Peyer's patch (tissue), 4 donors: Measurements from ENCODE around the gene MEN1. TPM values are rescaled to one million over a fixed set of nuclear protein-coding genes. Genes with fewer than 3 reads are reported as not detected.

Experiments used
- DNase-seq, 3 donors: peaks; one replicate each; pipeline ENCODE4 v3.0.0-alpha.2; 2017 to 2019
- H3K27ac ChIP-seq, 4 donors: fragments of 200-600 bp; sonication (generic); one replicate each; pipeline ENCODE4 v1.5.1; 2016 to 2019
- H3K27me3 ChIP-seq, 2 donors: fragments of 200-600 bp; sonication (generic); one replicate each; pipeline ENCODE4 v1.5.1; 2019
- H3K36me3 ChIP-seq, 3 donors: fragments of 200-600 bp; sonication (generic); one replicate each; pipeline ENCODE4 v1.5.1; 2016 to 2019
- H3K4me1 ChIP-seq, 4 donors: fragments of 200-600 bp; sonication (generic); one replicate each; pipeline ENCODE4 v1.5.1; 2016 to 2019
- H3K4me3 ChIP-seq, 4 donors: fragments of 200-600 bp; sonication (generic); 1 replicate in 3 of 4; 2 replicates in 1 of 4; pipeline ENCODE4 v1.5.1; 2016 to 2019; ENCODE audit warnings: mild to moderate bottlenecking in 1 of 4
- H3K9me3 ChIP-seq, 4 donors: fragments of 200-600 bp; sonication (generic); one replicate each; pipeline ENCODE4 v1.5.1; 2016 to 2019; ENCODE audit warnings: mild to moderate bottlenecking in 1 of 4
- CTCF ChIP-seq, 6 experiments: fragments of 450-650 bp in 4 of 6; fragments of 200-600 bp in 2 of 6; sonication (generic) in 1 of 6; IDR thresholded peaks; one replicate each; pipeline ENCODE4 v1.5.1; 2017 to 2019; ENCODE audit warnings: antibody characterized with exemption in 6 of 6, mild to moderate bottlenecking in 3 of 6, moderate library complexity in 1 of 6
- POLR2A ChIP-seq, 2 donors: fragments of 450-650 bp; IDR thresholded peaks; one replicate each; pipeline ENCODE4 v1.5.1; 2017; ENCODE audit warnings: antibody characterized with exemption in 2 of 2, mild to moderate bottlenecking in 2 of 2, moderate library complexity in 2 of 2
- total RNA-seq, 4 donors: library from RNA; depleted of rRNA; stranded (reverse); fragments of >200 nt; gene quantifications; one replicate each; pipeline ENCODE4 v1.1.0, GENCODE V29; 2016

The MEN1 gene
- total RNA-seq, 4 donors from 2014 or later: 20.3 to 47.0 (median 31.9) TPM

- Histone ChIP-seq H3K4me1 (peaks cover 0 to 43% (median 30%) of the 10 kb centered on the region in 4 donors), H3K27ac (peak overlapping the region in 3 of 4 donors; percentile 98 to 100 (median 100)), H3K27me3 (no peaks in the 10 kb centered on the region), H3K9me3 (no peaks in the 10 kb centered on the region), H3K36me3 (peaks cover 0 to 48% (median 0%) of the 10 kb centered on the region in 3 donors), H3K4me3 (peak overlapping the region; percentile 74 to 99 (median 98))
- DNase-seq: peak in 1 of 3 donors; percentile 6
- TF ChIP-seq POLR2A (IDR thresholded peaks at IDR 0.05) (no peak), CTCF (IDR thresholded peaks at IDR 0.05) (no peak)
Measured at GRCh38 chr11:64776875-64777274, 33.5 kb downstream of the MEN1 start.

DNA sequence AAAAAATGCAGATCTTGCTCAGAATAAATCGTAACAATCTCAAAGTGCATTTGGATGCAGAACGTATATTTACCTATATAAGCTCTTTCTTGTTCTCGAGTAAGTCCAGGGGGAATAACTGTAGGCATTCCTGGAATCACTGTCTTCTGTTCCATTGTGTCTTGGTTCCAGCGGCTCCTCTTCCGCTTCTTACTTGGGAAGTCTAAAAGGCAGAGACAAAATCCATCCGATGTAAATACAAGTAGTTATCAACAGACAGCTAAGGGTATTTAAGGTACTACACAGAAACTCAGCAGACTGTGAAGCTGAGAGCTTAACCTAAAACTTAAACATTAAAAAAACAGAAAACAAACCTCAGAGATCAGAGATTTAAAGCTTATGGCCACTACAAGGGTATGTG lies 33.9 kb downstream of the MEN1 start:
- peak overlapping the region in 1 of 4 donors; percentile 100 for H3K27ac ChIP-seq
- no peak for DNase-seq
- peak overlapping the region in 2 of 4 donors; percentile 74 to 99 for H3K4me3 ChIP-seq
- H3K9me3 ChIP-seq: no peaks in the 10 kb centered on the region
- H3K27me3 ChIP-seq: no peaks in the 10 kb centered on the region
- TF ChIP-seq CTCF (IDR thresholded peaks at IDR 0.05): no peak
- TF ChIP-seq POLR2A (IDR thresholded peaks at IDR 0.05): no peak
- peaks cover 0 to 53% (median 0%) of the 10 kb centered on the region in 3 donors for H3K36me3 ChIP-seq
- peaks cover 0 to 43% (median 32%) of the 10 kb centered on the region in 4 donors for H3K4me1 ChIP-seq

- H3K4me1 ChIP-seq: peaks cover 0 to 43% (median 34%) of the 10 kb centered on the region in 4 donors
Measured at GRCh38 chr11:64774144-64774543, 36.2 kb downstream of the MEN1 start.

DNA sequence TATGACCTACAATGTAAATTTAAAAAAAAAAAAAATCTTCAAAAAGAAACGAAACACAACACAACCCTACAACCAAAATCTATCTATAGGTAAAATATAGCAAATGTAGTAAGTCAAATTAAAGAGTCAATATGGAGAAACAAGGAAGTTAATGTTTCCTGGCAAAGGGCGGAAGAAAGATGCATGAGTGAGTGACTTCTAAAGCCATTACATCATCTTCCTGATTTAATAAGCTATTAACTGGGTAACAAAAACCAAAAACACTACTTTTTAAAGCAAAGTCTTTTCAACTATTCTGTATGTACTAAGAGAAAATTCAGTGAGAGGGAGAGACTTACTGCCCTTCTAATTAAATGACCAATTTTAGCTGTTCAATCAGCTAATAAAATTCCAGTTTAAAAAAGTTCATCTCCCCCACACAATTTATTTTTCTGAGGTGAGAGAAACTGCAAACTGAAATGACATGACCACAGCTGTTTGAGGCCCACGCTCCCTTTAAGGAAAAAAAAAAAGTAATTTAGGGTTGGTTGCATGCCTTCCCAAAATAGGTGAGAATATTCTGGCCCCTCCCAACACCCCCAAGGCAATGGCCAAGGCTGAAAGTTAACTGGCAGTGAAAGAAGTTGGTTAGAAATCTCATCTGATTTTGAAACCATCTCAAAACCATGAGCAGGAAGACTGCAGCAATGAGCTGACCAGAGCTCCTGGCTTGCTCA lies 37.9 kb downstream of the MEN1 start:
- H3K4me3 ChIP-seq: no peak overlapping the region
- H3K27ac ChIP-seq: peak overlapping the region in 2 of 4 donors; percentile 19 to 65
- no peaks in the 10 kb centered on the region for H3K9me3 ChIP-seq
- DNase-seq: no peak
- peaks cover 0 to 43% (median 41%) of the 10 kb centered on the region in 4 donors for H3K4me1 ChIP-seq
- H3K36me3 ChIP-seq: peaks cover 5 to 92% (median 7%) of the 10 kb centered on the region in 3 donors
- TF ChIP-seq POLR2A (IDR thresholded peaks at IDR 0.05): no peak
- no peak for TF ChIP-seq CTCF (IDR thresholded peaks at IDR 0.05)
- H3K27me3 ChIP-seq: no peaks in the 10 kb centered on the region

More at GRCh38 chr11:64774144-64774543, 36.2 kb downstream of the MEN1 start:
- H3K27ac ChIP-seq: no peak overlapping the region
- H3K27me3 ChIP-seq: no peaks in the 10 kb centered on the region
- H3K36me3 ChIP-seq: peaks cover 4 to 75% (median 5%) of the 10 kb centered on the region in 3 donors
- DNase-seq: no peak
- H3K9me3 ChIP-seq: no peaks in the 10 kb centered on the region
- no peak overlapping the region for H3K4me3 ChIP-seq
- TF ChIP-seq POLR2A (IDR thresholded peaks at IDR 0.05) (no peak), CTCF (IDR thresholded peaks at IDR 0.05) (no peak)

DNA sequence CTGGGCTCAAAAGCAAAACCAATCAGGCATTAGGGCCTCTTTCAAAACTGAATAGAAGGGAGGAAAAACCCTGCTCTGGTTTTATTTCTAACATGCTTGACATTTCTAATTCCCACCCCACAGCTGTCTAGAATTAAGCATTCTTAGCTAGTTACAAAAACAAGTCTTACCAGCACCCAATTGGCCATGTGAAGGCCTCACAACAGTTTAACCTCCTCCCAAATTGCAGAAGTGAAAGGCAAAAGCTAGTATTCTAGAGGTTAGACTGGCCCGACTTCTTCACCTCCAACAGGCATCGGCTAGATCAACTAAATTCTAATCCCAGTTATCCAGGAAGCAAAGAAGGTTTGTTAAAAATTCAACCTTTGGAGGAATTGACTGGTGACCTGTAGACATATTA lies 38.5 kb downstream of the MEN1 start:
- Histone ChIP-seq H3K36me3 (peaks cover 8 to 98% (median 11%) of the 10 kb centered on the region in 3 donors), H3K4me1 (peaks cover 0 to 44% (median 38%) of the 10 kb centered on the region in 4 donors)

More for the DNA sequence above, 38.5 kb downstream of the MEN1 start:
- no peak for DNase-seq
- TF ChIP-seq POLR2A (IDR thresholded peaks at IDR 0.05) (no peak), CTCF (IDR thresholded peaks at IDR 0.05) (no peak)
- H3K9me3 ChIP-seq: no peaks in the 10 kb centered on the region
- H3K27ac ChIP-seq: peak overlapping the region in 2 of 4 donors; percentile 19 to 65
- no peaks in the 10 kb centered on the region for H3K27me3 ChIP-seq
- H3K4me3 ChIP-seq: no peak overlapping the region
